RWPE2 (cell line): ENCODE measurements around the gene ZMIZ1.

Source experiments
- ATAC-seq: fragments of 200-7000 bp; cut with Tn5 transposase; 3 replicates; pipeline ENCODE4 v1.9.1; 2021; ENCODE audit warnings: low read depth
- DNase-seq: peaks from one replicate; pipeline ENCODE4 v3.0.0-alpha.2; 2020; ENCODE audit warnings: low spot score
- H3K27ac ChIP-seq: fragments of 450-650 bp; 2 replicates; pipeline ENCODE4 v1.5.1; 2017; ENCODE audit warnings: mild to moderate bottlenecking; ENCODE audit not compliant: poor library complexity, severe bottlenecking
- H3K27me3 ChIP-seq: fragments of 250-450 bp; sonication (Bioruptor Pico); 2 replicates; pipeline ENCODE4 v1.5.1; 2021; ENCODE audit warnings: mild to moderate bottlenecking, moderate library complexity; ENCODE audit not compliant: insufficient read depth, poor library complexity, severe bottlenecking
- H3K36me3 ChIP-seq: fragments of 250-450 bp; sonication (Bioruptor Pico); 2 replicates; pipeline ENCODE4 v1.5.1; 2020; ENCODE audit warnings: low read depth, mild to moderate bottlenecking, moderate library complexity
- H3K4me1 ChIP-seq: fragments of 250-450 bp; sonication (Bioruptor Pico); 2 replicates; pipeline ENCODE4 v1.5.1; 2021; ENCODE audit warnings: mild to moderate bottlenecking, moderate library complexity; ENCODE audit not compliant: insufficient read depth, poor library complexity, severe bottlenecking
- H3K4me3 ChIP-seq: fragments of 250-450 bp; sonication (Bioruptor Pico); 2 replicates; pipeline ENCODE4 v1.5.1; 2021; ENCODE audit warnings: mild to moderate bottlenecking, moderate library complexity; ENCODE audit not compliant: severe bottlenecking
- H3K9me3 ChIP-seq: fragments of 250-450 bp; sonication (Bioruptor Pico); 2 replicates; pipeline ENCODE4 v1.5.1; 2021; ENCODE audit warnings: mild to moderate bottlenecking, moderate library complexity; ENCODE audit not compliant: severe bottlenecking
- TF ChIP-seq, protein P1 (sequence below): fragments of 450-650 bp; IDR thresholded peaks from one replicate; pipeline ENCODE4 v1.5.1; 2017; ENCODE audit warnings: mild to moderate bottlenecking, moderate library complexity; ENCODE audit not compliant: poor library complexity, severe bottlenecking

Gene ZMIZ1

DNA sequence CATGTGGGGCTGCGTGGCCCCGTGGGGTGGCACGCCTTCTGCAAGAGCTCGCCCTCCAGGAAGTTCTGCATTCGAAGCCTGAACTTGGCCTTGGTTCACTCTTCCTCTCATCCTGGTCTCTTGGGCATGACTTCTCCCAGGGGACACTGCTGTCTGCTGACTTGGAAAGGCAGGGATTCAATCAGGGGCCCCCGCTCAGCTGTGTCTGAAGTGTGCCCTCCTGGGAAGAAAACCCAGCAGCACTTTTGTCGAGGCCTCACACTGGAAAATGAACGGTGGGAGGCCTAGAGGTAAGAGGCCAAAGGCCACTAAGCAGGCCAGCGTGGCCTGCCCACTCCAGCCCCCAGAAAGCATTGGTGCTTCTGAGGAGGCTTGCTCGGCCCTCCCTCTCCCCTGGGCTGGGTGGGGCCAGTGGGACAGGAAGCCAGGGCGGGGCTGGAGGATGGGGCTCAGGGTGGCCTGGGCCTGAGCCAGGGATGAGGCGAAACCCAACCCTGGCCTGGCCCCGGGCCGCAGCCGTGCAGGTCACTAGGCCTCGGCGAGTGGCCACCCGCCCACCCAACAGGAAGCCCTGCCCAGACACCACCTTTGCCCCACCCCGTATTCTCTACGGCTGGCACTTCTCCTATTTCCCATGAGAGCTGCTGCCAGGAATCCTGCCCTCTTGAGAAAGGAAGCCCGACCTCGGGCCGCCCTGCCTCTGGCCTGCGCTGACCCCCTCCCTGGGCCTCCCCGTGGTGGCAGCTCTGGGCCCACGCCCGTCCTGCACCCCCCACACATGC lies 81.1 kb downstream of the ZMIZ1 start:
- Histone ChIP-seq H3K27me3 (no peaks in the 10 kb centered on the region), H3K9me3 (no peaks in the 10 kb centered on the region), H3K4me3 (no peak overlapping the region), H3K4me1 (peaks cover 47% of the 10 kb centered on the region), H3K27ac (peak overlapping the region; percentile 95), H3K36me3 (no peaks in the 10 kb centered on the region)
- peak; percentile 96 for DNase-seq
- TF ChIP-seq, protein P1, sequence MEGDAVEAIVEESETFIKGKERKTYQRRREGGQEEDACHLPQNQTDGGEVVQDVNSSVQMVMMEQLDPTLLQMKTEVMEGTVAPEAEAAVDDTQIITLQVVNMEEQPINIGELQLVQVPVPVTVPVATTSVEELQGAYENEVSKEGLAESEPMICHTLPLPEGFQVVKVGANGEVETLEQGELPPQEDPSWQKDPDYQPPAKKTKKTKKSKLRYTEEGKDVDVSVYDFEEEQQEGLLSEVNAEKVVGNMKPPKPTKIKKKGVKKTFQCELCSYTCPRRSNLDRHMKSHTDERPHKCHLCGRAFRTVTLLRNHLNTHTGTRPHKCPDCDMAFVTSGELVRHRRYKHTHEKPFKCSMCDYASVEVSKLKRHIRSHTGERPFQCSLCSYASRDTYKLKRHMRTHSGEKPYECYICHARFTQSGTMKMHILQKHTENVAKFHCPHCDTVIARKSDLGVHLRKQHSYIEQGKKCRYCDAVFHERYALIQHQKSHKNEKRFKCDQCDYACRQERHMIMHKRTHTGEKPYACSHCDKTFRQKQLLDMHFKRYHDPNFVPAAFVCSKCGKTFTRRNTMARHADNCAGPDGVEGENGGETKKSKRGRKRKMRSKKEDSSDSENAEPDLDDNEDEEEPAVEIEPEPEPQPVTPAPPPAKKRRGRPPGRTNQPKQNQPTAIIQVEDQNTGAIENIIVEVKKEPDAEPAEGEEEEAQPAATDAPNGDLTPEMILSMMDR = no peak
- ATAC-seq = peak; percentile 73

DNA sequence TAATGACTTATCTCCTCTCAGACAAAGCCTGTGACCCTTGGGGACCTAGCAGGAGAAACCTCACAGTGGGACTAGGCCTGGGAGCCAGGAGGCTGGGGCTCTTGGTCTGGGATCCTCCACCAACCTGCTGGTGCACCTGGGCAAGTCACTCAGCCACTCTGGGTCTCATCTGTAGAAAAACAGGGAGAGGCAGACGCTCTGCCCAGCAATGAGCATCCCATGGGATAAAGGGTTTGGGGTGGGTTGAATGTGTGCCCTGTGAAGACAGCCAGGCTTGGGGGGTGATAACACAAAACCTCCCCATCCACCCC lies 81.6 kb downstream of the ZMIZ1 start:
- no peaks in the 10 kb centered on the region for H3K36me3 ChIP-seq
- peak overlapping the region; percentile 95 for H3K27ac ChIP-seq
- TF ChIP-seq, protein P1 = no peak
- H3K4me3 ChIP-seq = no peak overlapping the region
- no peaks in the 10 kb centered on the region for H3K27me3 ChIP-seq
- peak; percentile 1; the same call in 2 of the 3 replicates for ATAC-seq
- peaks cover 53% of the 10 kb centered on the region for H3K4me1 ChIP-seq
- no peaks in the 10 kb centered on the region for H3K9me3 ChIP-seq
- DNase-seq = no peak

DNA sequence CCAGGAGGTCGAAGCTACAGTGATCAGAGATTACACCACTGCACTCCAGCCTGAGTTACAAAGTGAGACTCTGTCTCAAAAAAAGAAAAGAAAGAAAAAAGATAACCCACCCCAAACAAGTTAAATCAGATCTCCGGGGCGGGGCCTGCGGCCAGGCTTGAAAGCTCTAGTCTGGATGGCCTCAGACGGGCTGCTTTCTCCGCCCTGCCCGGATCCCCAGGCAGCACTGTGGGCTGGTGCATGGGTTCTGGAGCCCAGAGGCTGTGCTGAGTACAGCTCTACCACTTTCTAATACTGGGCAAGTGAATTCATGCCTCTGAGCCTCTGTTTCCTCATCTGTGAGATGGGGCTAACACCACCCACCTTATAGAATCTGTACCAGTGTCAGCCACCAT lies 83.7 kb downstream of the ZMIZ1 start:
- TF ChIP-seq, protein P1 = no peak
- Histone ChIP-seq H3K4me1 (peaks cover 61% of the 10 kb centered on the region), H3K4me3 (no peak overlapping the region), H3K36me3 (no peaks in the 10 kb centered on the region), H3K9me3 (no peaks in the 10 kb centered on the region), H3K27me3 (no peaks in the 10 kb centered on the region), H3K27ac (peak overlapping the region; percentile 95)
- no peak for DNase-seq
- no peak for ATAC-seq

DNA sequence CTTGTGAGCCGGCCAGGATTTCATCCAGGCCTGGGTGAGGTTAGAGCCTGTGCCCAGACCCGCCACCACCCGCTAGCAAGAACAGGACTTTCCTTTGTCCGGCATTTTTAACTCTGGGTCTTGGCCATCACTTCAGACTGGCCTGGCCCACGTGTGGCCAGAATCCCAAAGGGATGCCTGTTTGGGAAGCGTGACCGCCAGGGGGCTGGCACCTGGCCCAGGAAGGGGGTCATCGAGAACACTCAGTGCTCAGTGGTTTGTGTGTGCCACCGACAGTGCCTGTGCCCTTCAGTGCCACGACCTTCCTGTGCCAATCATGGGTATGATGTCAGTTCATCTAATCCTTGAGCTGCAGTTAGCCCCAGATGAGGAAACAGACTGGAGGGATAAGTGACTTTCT lies 85.0 kb downstream of the ZMIZ1 start:
- H3K4me1 ChIP-seq = peaks cover 68% of the 10 kb centered on the region

More for the DNA sequence above, 85.0 kb downstream of the ZMIZ1 start:
- TF ChIP-seq, protein P1 = no peak
- no peak for ATAC-seq
- Histone ChIP-seq H3K27me3 (no peaks in the 10 kb centered on the region), H3K36me3 (no peaks in the 10 kb centered on the region), H3K9me3 (no peaks in the 10 kb centered on the region), H3K4me3 (no peak overlapping the region), H3K27ac (peak overlapping the region; percentile 95)
- DNase-seq = no peak
